HG02763 (cell line): ENCODE data around the gene SUPT5H.
A peak's percentile ranks its signal among the peaks of the same experiment; 100 is the strongest.

Experiments
- ATAC-seq: cut with Tn5 transposase; IDR thresholded peaks from one replicate; pipeline ENCODE4 v1.9.1; 2021; ENCODE audit warnings: mild to moderate bottlenecking, moderate library complexity; ENCODE audit not compliant: unreplicated experiment

The SUPT5H gene

GRCh38 chr19:39445196-39446111 is at the start of gene SUPT5H:
Gene SUPT5H, plus strand, starts transcription at chr19:39445582. Its CDS starts 309 bp downstream, at chr19:39445891.
- ATAC-seq: peak; percentile 83

- ATAC-seq: peak; percentile 37
Observed at GRCh38 chr19:39397360-39398296, 47.8 kb upstream of the SUPT5H start.

GRCh38 chr19:39398297-39398864 is 47.0 kb upstream of the SUPT5H start:
- ATAC-seq: no peak

GRCh38 chr19:39399668-39400050 is 45.7 kb upstream of the SUPT5H start:
- ATAC-seq: no peak

GRCh38 chr19:39400061-39400460 is 45.3 kb upstream of the SUPT5H start:
- ATAC-seq: no peak

- no peak for ATAC-seq
Observed at GRCh38 chr19:39401070-39401548, 44.3 kb upstream of the SUPT5H start.

- no peak for ATAC-seq
Observed at GRCh38 chr19:39401549-39402345, 43.6 kb upstream of the SUPT5H start.

- ATAC-seq: peak; percentile 32
Observed at GRCh38 chr19:39402346-39403300, 42.8 kb upstream of the SUPT5H start.

GRCh38 chr19:39403331-39404312 is 41.8 kb upstream of the SUPT5H start:
- no peak for ATAC-seq

GRCh38 chr19:39405261-39405957 is 40.0 kb upstream of the SUPT5H start:
- no peak for ATAC-seq

GRCh38 chr19:39405958-39406655 is 39.3 kb upstream of the SUPT5H start:
- no peak for ATAC-seq

- ATAC-seq: peak; percentile 16
Observed at GRCh38 chr19:39406656-39407409, 38.5 kb upstream of the SUPT5H start, which contains the start of gene ZFP36. Gene ZFP36, plus strand, starts transcription at chr19:39406847. Its CDS starts 58 bp downstream, at chr19:39406905.

GRCh38 chr19:39407410-39407659 is 38.0 kb upstream of the SUPT5H start:
- no peak for ATAC-seq

- no peak for ATAC-seq
Observed at GRCh38 chr19:39407660-39408391, 37.6 kb upstream of the SUPT5H start.

- no peak for ATAC-seq
Observed at GRCh38 chr19:39408392-39409207, 36.8 kb upstream of the SUPT5H start.
